Measurements from ENCODE around the gene PRMT3. TPM values are rescaled to one million over a fixed set of nuclear protein-coding genes. Genes with fewer than 3 reads are reported as not detected.

PRMT3 gene
- total and polyA plus RNA-seq, 2 experiments from 2014 or later: 11.7 to 15.7 TPM

DNA sequence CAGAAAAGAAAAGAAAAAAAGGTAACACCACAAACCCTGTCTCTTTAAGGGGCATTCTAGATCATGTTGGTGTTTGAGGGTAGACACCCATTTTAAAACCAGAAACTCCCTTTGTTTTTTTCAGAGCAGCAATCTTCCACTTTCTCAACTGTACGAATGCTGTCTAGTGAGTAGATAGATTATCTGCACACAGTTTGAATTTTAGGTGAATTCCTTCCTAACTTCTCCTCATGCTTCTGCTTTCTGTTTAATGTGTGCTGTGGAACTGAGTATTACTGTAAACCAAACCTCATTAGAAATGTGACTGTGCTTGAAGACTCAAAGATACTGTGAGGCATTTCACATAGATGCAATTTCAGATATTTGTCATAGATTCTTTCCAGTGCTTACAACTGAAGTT is 102.4 kb downstream of the PRMT3 start:
- no peak overlapping the region for H3K27ac ChIP-seq
- H3K9me3 ChIP-seq (ENCODE audit: low read depth): no peaks in the 10 kb centered on the region
- H3K4me3 ChIP-seq: no peak overlapping the region
- no peaks in the 10 kb centered on the region for H3K27me3 ChIP-seq
- no peaks in the 10 kb centered on the region for H3K36me3 ChIP-seq
- TF ChIP-seq, protein P1, sequence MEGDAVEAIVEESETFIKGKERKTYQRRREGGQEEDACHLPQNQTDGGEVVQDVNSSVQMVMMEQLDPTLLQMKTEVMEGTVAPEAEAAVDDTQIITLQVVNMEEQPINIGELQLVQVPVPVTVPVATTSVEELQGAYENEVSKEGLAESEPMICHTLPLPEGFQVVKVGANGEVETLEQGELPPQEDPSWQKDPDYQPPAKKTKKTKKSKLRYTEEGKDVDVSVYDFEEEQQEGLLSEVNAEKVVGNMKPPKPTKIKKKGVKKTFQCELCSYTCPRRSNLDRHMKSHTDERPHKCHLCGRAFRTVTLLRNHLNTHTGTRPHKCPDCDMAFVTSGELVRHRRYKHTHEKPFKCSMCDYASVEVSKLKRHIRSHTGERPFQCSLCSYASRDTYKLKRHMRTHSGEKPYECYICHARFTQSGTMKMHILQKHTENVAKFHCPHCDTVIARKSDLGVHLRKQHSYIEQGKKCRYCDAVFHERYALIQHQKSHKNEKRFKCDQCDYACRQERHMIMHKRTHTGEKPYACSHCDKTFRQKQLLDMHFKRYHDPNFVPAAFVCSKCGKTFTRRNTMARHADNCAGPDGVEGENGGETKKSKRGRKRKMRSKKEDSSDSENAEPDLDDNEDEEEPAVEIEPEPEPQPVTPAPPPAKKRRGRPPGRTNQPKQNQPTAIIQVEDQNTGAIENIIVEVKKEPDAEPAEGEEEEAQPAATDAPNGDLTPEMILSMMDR (IDR thresholded peaks at IDR 0.05; ENCODE audit: low read depth, low read length): no peak
- DNase-seq (ENCODE audit: low read depth in 1 of 2, low spot score in 1 of 2): no peak
- no peaks in the 10 kb centered on the region for H3K4me1 ChIP-seq (ENCODE audit: low read depth)

DNA sequence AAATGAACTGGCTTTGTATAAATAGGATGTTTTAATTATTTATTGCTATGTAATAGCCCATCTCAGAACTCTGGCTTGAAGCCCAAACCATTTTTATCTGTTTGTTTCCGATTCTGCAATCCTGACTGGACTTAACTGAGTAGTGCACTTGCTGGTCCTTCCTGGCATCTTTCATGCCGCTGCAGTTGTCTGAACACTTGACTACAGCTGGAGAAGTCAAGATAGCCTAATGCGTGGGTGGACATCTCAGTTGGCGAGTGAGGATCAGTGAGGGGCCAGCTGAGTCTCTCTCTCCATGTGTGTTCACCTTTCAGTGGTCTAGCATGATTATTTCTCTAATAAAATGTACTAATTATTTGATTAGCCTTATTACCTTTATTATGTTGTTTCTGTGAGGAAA is 105.8 kb downstream of the PRMT3 start:
- H3K4me3 ChIP-seq: no peak overlapping the region
- H3K36me3 ChIP-seq: no peaks in the 10 kb centered on the region
- TF ChIP-seq, protein P1 (IDR thresholded peaks at IDR 0.05; ENCODE audit: low read depth, low read length): no peak
- DNase-seq (ENCODE audit: low read depth in 1 of 2, low spot score in 1 of 2): peak in 1 of 2 donors; percentile 28
- no peaks in the 10 kb centered on the region for H3K27me3 ChIP-seq
- no peak overlapping the region for H3K27ac ChIP-seq
- no peaks in the 10 kb centered on the region for H3K9me3 ChIP-seq (ENCODE audit: low read depth)
- no peaks in the 10 kb centered on the region for H3K4me1 ChIP-seq (ENCODE audit: low read depth)

DNA sequence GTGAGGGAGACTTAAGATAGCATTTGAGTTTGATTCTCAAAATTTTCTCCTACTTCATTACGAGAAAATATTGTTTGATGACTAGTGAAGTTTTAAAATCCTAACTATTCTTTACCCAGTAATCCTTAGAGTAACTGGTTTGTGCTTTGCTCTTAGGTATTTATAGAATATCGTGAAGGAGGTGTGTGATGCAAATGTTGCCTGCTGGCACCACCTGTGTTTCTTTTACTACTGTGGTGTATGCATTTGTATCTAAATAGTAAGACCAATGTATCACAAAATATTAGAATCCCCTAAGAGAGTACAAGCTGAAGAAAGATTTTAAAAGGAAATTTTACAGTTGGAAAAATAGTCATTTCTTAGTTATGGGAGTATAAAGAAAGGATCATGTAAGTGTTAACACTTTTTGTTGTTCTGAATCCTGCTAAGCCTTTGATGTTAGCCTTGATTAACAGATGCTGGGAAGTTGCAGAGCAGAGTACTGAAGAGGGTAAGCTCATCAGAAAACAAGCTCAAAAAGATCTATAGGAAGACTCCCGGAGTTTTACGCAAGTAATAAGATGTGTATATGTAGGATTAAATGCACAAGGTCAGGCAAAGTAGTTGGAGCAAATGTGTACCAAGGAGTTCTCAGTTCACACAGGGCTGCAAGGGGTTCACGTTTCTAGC is 109.7 kb downstream of the PRMT3 start:
- Histone ChIP-seq H3K4me1 (ENCODE audit: low read depth) (no peaks in the 10 kb centered on the region), H3K9me3 (ENCODE audit: low read depth) (no peaks in the 10 kb centered on the region), H3K27ac (no peak overlapping the region), H3K27me3 (no peaks in the 10 kb centered on the region), H3K36me3 (no peaks in the 10 kb centered on the region), H3K4me3 (no peak overlapping the region)
- DNase-seq (ENCODE audit: low read depth in 1 of 2, low spot score in 1 of 2): no peak
- TF ChIP-seq, protein P1 (IDR thresholded peaks at IDR 0.05; ENCODE audit: low read depth, low read length): no peak

DNA sequence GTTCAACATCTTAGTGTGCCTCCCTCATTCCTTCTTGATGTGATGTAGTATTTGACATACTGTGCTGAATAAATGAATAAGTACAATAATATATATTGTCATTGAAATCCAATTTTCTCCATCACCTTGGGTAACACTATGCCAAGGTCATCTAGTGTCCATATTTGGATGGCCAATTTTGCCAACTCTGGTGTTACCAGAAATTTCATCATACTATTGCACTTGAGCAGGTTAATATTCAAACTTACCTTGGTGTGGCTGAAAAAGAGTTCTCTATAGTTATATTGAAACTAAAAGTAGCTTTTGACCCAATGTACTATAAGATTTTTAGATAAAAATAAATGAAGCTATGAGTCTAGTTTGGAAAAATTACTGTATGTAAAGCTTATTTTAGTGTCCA is 113.7 kb downstream of the PRMT3 start:
- Histone ChIP-seq H3K9me3 (ENCODE audit: low read depth) (no peaks in the 10 kb centered on the region), H3K4me1 (ENCODE audit: low read depth) (no peaks in the 10 kb centered on the region), H3K27me3 (no peaks in the 10 kb centered on the region), H3K27ac (no peak overlapping the region), H3K4me3 (no peak overlapping the region), H3K36me3 (no peaks in the 10 kb centered on the region)
- TF ChIP-seq, protein P1 (IDR thresholded peaks at IDR 0.05; ENCODE audit: low read depth, low read length): no peak
- DNase-seq (ENCODE audit: low read depth in 1 of 2, low spot score in 1 of 2): no peak

DNA sequence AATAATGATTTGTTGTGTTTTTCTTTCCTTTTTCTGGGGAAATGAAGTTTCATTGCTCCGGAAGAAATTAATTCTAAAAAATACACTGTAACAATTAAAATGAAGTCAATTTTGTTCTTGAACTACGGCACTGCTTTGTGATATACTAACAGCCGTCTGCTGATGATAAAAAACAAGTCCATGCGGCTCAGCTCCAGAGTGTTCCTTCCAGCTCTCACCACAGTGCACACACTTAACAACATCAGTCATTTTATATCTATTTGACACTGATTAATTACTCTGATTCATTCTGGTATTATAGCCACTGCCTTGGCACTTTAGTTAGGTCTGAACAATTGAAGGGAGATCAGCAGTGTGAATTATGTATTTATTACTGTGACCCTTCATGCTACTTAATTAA is 114.5 kb downstream of the PRMT3 start:
- H3K27ac ChIP-seq: no peak overlapping the region
- no peaks in the 10 kb centered on the region for H3K9me3 ChIP-seq (ENCODE audit: low read depth)
- H3K4me3 ChIP-seq: no peak overlapping the region
- no peaks in the 10 kb centered on the region for H3K36me3 ChIP-seq
- DNase-seq (ENCODE audit: low read depth in 1 of 2, low spot score in 1 of 2): no peak
- TF ChIP-seq, protein P1 (IDR thresholded peaks at IDR 0.05; ENCODE audit: low read depth, low read length): no peak
- H3K27me3 ChIP-seq: no peaks in the 10 kb centered on the region
- no peaks in the 10 kb centered on the region for H3K4me1 ChIP-seq (ENCODE audit: low read depth)
